ENCODE measurements around the gene CLCN6. TPM values are rescaled to one million over a fixed set of nuclear protein-coding genes. Genes with fewer than 3 reads are reported as not detected.

Gene CLCN6
- total and polyA plus RNA-seq, 2 experiments from 2014 or later: 14.1 to 23.6 TPM

DNA sequence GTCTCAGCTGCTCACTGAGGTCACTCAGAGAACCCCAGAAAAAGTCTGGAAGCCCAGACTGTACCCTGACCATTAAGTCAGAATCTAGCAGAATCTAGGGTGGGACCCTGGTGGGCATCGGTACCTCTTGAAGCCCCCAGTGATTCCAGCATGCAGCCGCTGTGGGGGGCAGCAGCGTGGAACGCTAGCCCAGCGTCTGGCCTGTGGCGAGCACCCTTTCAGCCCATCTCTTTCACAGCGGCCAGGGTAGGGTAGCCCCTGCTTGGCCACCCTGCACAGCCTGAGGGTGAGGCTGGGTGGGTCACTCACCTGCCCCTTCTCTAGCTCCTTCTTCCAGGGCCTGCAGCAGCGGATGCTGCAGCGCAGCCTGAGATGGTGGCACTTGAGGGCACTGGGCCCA, 27.7 kb upstream of the CLCN6 start:
- no peaks in the 10 kb centered on the region for H3K9me3 ChIP-seq (ENCODE audit: low read depth)
- H3K4me3 ChIP-seq: no peak overlapping the region
- H3K36me3 ChIP-seq (replicated peaks; ENCODE audit: insufficient read depth, low read depth): no peaks in the 10 kb centered on the region
- no peaks in the 10 kb centered on the region for H4K20me1 ChIP-seq (ENCODE audit: insufficient read depth, poor library complexity, severe bottlenecking)
- 96% methylated on average over 9 of the region's 9 CpGs for WGBS (ENCODE audit: low lambda C conversion rate, missing lambda C conversion rate)
- H3K27ac ChIP-seq: no peak overlapping the region
- DNase-seq (ENCODE audit: low spot score): no peak
- no peaks in the 10 kb centered on the region for H3K4me1 ChIP-seq (ENCODE audit: insufficient read depth)
- no peaks in the 10 kb centered on the region for H3K9me2 ChIP-seq (replicated peaks; ENCODE audit: insufficient read depth)
- TF ChIP-seq, protein P1, sequence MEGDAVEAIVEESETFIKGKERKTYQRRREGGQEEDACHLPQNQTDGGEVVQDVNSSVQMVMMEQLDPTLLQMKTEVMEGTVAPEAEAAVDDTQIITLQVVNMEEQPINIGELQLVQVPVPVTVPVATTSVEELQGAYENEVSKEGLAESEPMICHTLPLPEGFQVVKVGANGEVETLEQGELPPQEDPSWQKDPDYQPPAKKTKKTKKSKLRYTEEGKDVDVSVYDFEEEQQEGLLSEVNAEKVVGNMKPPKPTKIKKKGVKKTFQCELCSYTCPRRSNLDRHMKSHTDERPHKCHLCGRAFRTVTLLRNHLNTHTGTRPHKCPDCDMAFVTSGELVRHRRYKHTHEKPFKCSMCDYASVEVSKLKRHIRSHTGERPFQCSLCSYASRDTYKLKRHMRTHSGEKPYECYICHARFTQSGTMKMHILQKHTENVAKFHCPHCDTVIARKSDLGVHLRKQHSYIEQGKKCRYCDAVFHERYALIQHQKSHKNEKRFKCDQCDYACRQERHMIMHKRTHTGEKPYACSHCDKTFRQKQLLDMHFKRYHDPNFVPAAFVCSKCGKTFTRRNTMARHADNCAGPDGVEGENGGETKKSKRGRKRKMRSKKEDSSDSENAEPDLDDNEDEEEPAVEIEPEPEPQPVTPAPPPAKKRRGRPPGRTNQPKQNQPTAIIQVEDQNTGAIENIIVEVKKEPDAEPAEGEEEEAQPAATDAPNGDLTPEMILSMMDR (IDR thresholded peaks at IDR 0.05; ENCODE audit: poor library complexity): no peak
- no peak for TF ChIP-seq EZH2 (IDR thresholded peaks at IDR 0.05; ENCODE audit: borderline replicate concordance)
- TF ChIP-seq EZH2phosphoT487 (IDR thresholded peaks at IDR 0.05; ENCODE audit: low read depth, severe bottlenecking, unreplicated experiment): no peak
- no peaks in the 10 kb centered on the region for H3K27me3 ChIP-seq
- no peaks in the 10 kb centered on the region for H3K79me2 ChIP-seq
- no peak overlapping the region for H3K4me2 ChIP-seq
- H2AFZ ChIP-seq: no peak overlapping the region

DNA sequence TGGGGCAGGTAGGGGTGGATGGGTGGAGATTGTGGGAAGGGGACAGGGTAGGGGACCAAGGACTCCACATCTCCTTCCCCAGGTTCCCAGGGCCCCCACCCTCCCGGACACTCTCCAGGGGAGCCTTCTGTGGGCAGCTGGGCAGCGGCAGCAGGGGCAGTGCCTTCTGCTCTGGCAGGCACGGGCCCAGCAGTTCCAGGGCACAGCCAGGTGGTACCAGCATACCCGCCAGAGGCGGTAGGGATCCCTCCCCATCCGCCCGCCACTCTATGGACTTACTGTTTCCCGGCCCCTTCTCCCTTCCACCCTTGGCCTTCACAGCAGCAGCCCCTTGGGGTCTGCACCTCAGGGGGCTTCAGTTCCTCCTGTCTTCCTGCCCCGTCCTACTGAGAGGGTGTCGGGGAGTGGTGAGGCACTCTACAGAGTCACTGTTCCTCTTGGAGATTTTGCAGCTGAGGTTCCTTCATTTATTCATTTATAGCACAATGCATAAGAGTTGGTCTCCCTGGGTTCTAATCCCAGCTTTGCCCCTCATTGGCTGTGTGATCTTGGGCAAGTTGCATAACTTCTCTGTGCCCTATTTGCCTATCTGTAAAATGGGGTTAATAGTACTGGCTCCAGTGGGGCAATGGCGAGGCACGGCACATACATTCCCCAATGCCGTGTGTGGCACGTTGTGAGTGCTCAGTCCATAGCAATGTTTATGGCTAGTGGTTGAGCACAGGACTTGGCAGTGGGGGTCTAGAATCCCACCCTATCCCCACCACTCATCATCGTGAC, 27.0 kb upstream of the CLCN6 start:
- Histone ChIP-seq H3K27me3 (no peaks in the 10 kb centered on the region), H3K4me1 (ENCODE audit: insufficient read depth) (no peaks in the 10 kb centered on the region), H3K9me2 (replicated peaks; ENCODE audit: insufficient read depth) (no peaks in the 10 kb centered on the region), H3K36me3 (replicated peaks; ENCODE audit: insufficient read depth, low read depth) (no peaks in the 10 kb centered on the region), H3K9me3 (ENCODE audit: low read depth) (no peaks in the 10 kb centered on the region), H4K20me1 (ENCODE audit: insufficient read depth, poor library complexity, severe bottlenecking) (no peaks in the 10 kb centered on the region), H2AFZ (no peak overlapping the region), H3K4me2 (no peak overlapping the region), H3K27ac (no peak overlapping the region), H3K79me2 (no peaks in the 10 kb centered on the region), H3K4me3 (no peak overlapping the region)
- TF ChIP-seq EZH2phosphoT487 (IDR thresholded peaks at IDR 0.05; ENCODE audit: low read depth, severe bottlenecking, unreplicated experiment) (no peak), EZH2 (IDR thresholded peaks at IDR 0.05; ENCODE audit: borderline replicate concordance) (no peak)
- TF ChIP-seq, protein P1 (IDR thresholded peaks at IDR 0.05; ENCODE audit: poor library complexity): no peak
- DNase-seq (ENCODE audit: low spot score): no peak
- WGBS (ENCODE audit: low lambda C conversion rate, missing lambda C conversion rate): 91% methylated on average over 14 of the region's 15 CpGs

DNA sequence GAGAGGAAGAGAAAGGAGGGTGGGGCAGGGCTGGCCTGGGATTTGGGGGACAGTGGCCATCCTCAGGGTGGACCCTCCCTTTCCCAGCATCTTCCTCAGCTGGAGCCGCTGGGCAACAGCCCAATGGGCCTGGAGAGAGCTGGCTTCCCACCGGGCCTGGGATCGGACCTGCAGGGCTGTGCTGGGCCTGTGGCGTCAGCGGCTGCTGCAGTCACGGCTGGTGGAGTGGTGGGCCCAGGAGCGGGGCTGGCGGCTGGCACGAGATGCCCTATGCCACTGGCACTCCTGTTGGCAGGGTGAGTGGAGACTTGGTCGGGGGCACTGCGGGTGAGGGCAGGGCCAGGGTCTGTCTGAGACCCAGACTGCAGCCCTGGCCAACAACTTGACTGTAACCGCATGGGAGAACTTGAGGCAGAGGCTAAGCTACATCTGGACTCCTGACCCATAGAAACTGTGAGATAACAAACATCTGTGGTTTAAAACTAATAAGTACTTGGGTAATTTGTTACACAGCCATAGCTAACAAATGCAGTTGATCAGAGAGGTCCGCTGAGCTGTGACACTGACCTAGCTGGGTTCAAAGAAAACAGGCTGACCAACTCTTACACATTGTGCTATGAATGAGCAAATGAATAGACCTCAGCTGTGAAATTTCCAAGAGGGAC, 26.1 kb upstream of the CLCN6 start:
- Histone ChIP-seq H3K4me3 (no peak overlapping the region), H3K36me3 (replicated peaks; ENCODE audit: insufficient read depth, low read depth) (no peaks in the 10 kb centered on the region)
- 86% methylated on average over 13 of the region's 13 CpGs for WGBS (ENCODE audit: low lambda C conversion rate, missing lambda C conversion rate)

More for the DNA sequence above, 26.1 kb upstream of the CLCN6 start:
- Histone ChIP-seq H3K27me3 (no peaks in the 10 kb centered on the region), H4K20me1 (ENCODE audit: insufficient read depth, poor library complexity, severe bottlenecking) (no peaks in the 10 kb centered on the region), H2AFZ (no peak overlapping the region), H3K9me3 (ENCODE audit: low read depth) (no peaks in the 10 kb centered on the region), H3K4me1 (ENCODE audit: insufficient read depth) (peaks cover 3% of the 10 kb centered on the region), H3K9me2 (replicated peaks; ENCODE audit: insufficient read depth) (no peaks in the 10 kb centered on the region), H3K79me2 (no peaks in the 10 kb centered on the region), H3K27ac (no peak overlapping the region), H3K4me2 (no peak overlapping the region)
- DNase-seq (ENCODE audit: low spot score): no peak
- no peak for TF ChIP-seq EZH2phosphoT487 (IDR thresholded peaks at IDR 0.05; ENCODE audit: low read depth, severe bottlenecking, unreplicated experiment)
- no peak for TF ChIP-seq EZH2 (IDR thresholded peaks at IDR 0.05; ENCODE audit: borderline replicate concordance)
- TF ChIP-seq, protein P1 (IDR thresholded peaks at IDR 0.05; ENCODE audit: poor library complexity): no peak
